GM18519 (cell line): ENCODE results near the gene RSPO4.
"Not testable (repeated sequence)": the region's sequence is repeated elsewhere in the genome, so short reads cannot be mapped to it uniquely, and the experiment has no call there.

Source experiments
- ATAC-seq: cut with Tn5 transposase; IDR thresholded peaks from one replicate; pipeline ENCODE4 v1.9.1; 2021; ENCODE audit warnings: mild to moderate bottlenecking, moderate library complexity; ENCODE audit not compliant: unreplicated experiment, low FRiP score

RSPO4 gene

GRCh38 chr20:1001911-1002681, at the start of gene RSPO4:
TSS of gene RSPO4 (minus strand) at chr20:1002311. CDS start at chr20:1002164, 147 bp downstream.
- no peak for ATAC-seq

DNA sequence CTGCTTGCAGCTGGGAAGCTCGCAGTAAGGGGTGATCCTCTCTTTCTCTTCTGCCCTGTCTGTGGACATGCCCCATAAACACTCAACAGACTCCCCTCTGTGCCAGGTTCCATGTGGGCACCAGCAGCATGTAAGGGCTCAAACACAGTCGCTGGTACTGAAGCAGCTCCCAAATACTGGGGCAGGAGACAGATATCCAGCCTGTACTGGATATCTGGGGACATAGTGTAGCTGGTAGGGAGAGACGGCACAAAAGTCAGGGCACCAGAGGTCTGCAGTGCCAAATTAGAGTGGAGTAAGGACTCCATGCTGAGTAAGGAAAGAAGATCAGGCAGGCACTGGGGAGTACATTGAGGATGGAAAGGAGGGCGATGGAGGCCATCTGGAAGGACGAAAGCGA, 48.3 kb upstream of the RSPO4 start:
- no peak for ATAC-seq

DNA sequence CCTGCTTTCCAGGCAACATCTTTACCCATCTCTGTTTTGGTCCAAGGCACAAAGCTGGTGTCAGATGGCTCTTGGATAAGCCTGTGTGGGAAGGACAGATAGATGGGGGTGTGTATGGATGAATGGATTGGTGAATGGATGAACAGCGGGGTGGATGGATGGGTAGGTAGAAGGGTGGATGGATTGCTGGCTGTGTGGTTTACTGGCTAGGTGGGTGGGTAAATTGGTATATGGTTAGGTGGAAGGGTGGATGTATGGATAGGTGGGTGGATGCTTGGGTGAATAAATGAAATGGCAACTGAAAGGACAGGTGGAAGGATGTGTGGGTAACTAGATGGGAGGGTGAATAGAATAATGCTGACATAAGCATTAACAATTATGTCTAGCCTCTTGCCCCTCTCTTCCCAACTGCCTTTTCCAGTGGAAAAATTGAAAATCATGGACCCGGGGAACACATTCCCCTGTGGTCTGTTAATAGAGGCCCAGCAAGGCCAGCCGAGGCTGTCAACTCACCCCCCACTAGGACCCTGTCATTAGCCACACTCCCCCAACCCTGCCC, 43.8 kb upstream of the RSPO4 start:
- ATAC-seq: no peak

GRCh38 chr20:1041845-1042390, 39.8 kb upstream of the RSPO4 start:
- no peak for ATAC-seq

- no peak for ATAC-seq
Observed at GRCh38 chr20:1038205-1038604, 36.1 kb upstream of the RSPO4 start.

- ATAC-seq: no peak
Observed at GRCh38 chr20:1037039-1037438, 34.9 kb upstream of the RSPO4 start.

GRCh38 chr20:1035466-1035865, 33.4 kb upstream of the RSPO4 start:
- ATAC-seq: no peak

GRCh38 chr20:1034415-1034789, 32.3 kb upstream of the RSPO4 start:
- no peak for ATAC-seq

DNA sequence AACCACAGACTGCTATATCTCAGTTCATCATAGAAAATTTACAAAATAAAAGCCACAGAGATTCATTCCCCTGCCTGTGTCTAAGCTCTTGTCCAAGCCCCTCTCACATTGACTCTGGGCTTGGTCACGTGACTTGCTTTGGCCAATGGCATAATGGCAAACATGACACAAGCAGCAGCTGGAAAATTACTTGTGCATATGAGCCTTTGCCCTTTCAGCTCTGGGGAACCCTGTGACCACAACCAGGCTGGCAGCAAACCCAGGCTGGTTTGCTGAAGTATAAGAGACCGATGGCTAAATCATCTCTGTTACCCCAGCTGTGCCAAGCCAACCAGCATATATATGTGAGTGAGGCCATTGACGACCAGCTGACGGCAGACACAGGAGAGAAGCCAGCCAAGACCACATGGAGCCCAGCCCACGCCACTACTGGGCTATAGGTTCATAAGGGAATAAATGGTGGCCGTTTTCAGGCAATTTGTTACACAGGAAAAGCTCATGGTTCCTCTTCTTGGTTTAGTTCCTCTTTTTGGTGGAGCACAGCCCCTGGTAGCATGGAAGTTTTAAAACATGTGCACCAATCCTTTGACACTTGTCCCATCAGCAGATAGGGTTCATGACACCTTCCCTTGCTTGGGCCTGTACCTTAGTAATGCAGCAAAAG, 31.8 kb upstream of the RSPO4 start:
- no peak for ATAC-seq

- no peak for ATAC-seq
Observed at GRCh38 chr20:1029980-1030379, 27.9 kb upstream of the RSPO4 start.

GRCh38 chr20:1026214-1026613, 24.1 kb upstream of the RSPO4 start:
- not testable (repeated sequence) for ATAC-seq

DNA sequence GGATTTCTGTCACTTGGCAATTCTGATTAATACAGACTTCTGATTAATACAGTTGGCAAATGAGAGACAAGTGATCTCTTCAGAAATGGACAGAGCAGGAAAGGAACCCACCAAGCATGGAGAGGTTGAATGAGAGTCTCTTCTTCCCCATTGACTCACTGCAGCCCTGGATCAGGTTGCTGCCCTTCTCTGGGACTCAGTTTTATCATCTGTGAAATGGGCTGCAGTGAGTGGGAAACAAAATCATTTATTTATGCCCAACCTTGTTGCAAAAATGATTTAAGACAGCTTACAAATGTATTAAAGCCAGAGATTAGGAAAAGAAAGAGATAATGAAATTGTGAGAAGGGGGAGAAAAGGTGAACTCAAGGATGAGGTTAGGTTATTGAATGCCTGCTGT, 20.8 kb upstream of the RSPO4 start:
- ATAC-seq: no peak

- ATAC-seq: no peak
Observed at GRCh38 chr20:1020614-1021013, 18.5 kb upstream of the RSPO4 start.

DNA sequence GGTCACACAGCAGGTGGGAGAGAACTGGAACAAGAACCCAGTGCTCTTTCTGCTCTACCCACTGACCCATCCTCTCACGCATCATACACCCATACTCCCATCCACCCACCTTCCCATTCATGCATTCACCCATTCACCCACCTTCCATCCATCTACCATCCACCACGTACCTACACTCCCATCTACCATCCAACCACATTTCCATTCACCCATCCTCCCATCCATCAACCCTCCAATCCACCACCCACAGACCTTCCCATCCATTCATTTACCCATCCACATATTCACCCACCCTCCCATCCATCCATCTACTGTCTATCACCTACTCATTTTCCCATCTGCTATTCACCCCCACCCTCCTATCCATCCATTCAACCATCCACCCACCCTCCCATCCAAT, 17.2 kb upstream of the RSPO4 start:
- ATAC-seq: no peak

DNA sequence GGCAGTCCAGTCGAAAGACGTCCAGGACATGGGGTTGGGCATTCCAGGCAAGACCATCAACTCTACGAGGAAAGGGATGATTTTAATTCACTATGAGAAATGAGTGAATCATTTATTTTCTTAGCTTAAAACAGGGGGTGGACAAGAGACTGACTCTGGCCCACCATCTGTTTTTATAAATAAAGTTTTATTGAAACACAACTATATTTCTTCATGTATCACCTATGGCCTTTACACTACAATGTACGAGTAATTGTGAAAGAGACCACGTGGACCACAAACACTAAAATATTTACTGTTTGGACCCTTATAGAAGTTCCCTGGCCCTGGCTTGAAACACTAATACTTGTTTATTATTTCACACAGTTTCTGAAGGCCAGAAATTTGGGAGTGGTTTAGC, 15.6 kb upstream of the RSPO4 start:
- ATAC-seq: no peak

GRCh38 chr20:1015181-1015580, 13.1 kb upstream of the RSPO4 start:
- ATAC-seq: no peak

DNA sequence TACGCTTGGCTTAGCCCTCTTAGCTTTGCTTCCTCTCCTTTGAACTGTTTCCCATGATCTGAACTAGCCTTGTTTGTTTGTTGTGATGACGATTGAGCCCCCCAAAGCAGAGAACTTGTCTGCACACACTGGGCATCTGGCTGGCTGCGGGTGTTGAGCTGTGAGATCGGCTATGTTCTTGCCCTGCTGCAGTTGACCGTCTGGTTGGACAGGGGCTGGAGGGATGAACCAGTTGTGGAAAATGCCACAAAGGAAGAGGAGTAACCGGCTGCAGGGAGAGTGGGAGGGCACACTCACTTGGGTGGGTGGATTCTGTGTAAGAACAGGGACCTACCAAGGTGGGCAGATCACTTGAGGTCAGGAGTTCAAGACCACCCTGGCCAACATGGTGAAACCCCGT, 12.4 kb upstream of the RSPO4 start:
- ATAC-seq: no peak

GRCh38 chr20:1013566-1014340, 11.6 kb upstream of the RSPO4 start:
- ATAC-seq: no peak

GRCh38 chr20:1012359-1013168, 10.5 kb upstream of the RSPO4 start:
- no peak for ATAC-seq

DNA sequence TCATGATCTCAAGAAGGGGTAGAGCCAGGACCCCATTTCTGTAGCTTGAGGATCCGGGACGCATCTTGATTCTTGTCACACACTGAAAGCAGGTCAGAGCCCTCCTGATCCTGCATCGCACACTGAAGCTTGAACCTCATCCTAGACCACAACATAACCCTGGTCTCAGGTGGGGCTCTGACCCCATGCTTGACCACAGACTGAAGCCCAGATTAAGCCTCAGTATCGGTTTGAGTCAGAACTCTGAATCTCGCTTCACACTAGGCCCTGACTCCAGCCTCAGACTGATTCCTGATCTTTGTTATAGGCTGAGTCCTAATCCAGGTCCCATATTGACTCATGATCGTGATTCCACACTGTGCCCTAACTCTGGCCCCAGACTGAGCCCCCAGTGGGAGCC, 8.5 kb upstream of the RSPO4 start:
- no peak for ATAC-seq
